GM23338 (cell line): Measurements from ENCODE around the gene JDP2. TPM values are rescaled to one million over a fixed set of nuclear protein-coding genes. Genes with fewer than 3 reads are reported as not detected.

ENCODE experiments used
- ATAC-seq: fragments of 200-7000 bp; cut with Tn5 transposase; 3 replicates; pipeline ENCODE4 v1.9.1; 2020
- DNase-seq: peaks from one replicate; pipeline ENCODE4 v3.0.0-alpha.2; 2015; ENCODE audit warnings: low spot score
- H2AFZ ChIP-seq: fragments of 200-600 bp; sonication (generic); 2 replicates; pipeline ENCODE4 v1.8.0; 2016; ENCODE audit warnings: antibody characterized with exemption, mild to moderate bottlenecking, moderate library complexity
- H3F3A ChIP-seq: fragments of 200-600 bp; sonication (generic); replicated peaks from 2 replicates; pipeline ENCODE4 v1.8.0; 2017; ENCODE audit warnings: antibody characterized with exemption, mixed run types, low read depth
- H3K27ac ChIP-seq: fragments of 200-600 bp; sonication (generic); 2 replicates; pipeline ENCODE4 v1.6.1; 2016; ENCODE audit warnings: low read depth
- H3K27me3 ChIP-seq: fragments of 200-600 bp; sonication (generic); 2 replicates; pipeline ENCODE4 v1.8.0; 2016; ENCODE audit warnings: mild to moderate bottlenecking, mixed run types, moderate library complexity; ENCODE audit not compliant: insufficient read depth
- H3K36me3 ChIP-seq: fragments of 200-600 bp; sonication (generic); 2 replicates; pipeline ENCODE4 v1.8.0; 2016; ENCODE audit warnings: mild to moderate bottlenecking; ENCODE audit not compliant: insufficient read depth
- H3K4me1 ChIP-seq: fragments of 200-600 bp; sonication (generic); 2 replicates; pipeline ENCODE4 v1.8.0; 2016; ENCODE audit warnings: mild to moderate bottlenecking, moderate library complexity; ENCODE audit not compliant: insufficient read depth
- H3K4me2 ChIP-seq: fragments of 200-600 bp; sonication (generic); 2 replicates; pipeline ENCODE4 v1.7.1; 2017; ENCODE audit warnings: mixed run types
- H3K4me3 ChIP-seq: fragments of 200-600 bp; sonication (generic); 2 replicates; pipeline ENCODE4 v1.6.1; 2016; ENCODE audit warnings: mixed run types
- H3K79me2 ChIP-seq: fragments of 200-600 bp; sonication (generic); replicated peaks from 2 replicates; pipeline ENCODE4 v1.8.0; 2017; ENCODE audit warnings: mild to moderate bottlenecking; ENCODE audit not compliant: insufficient read depth
- H3K9me2 ChIP-seq: fragments of 200-600 bp; sonication (generic); 2 replicates; pipeline ENCODE4 v1.8.0; 2017; ENCODE audit not compliant: insufficient read depth
- H4K20me1 ChIP-seq: fragments of 200-600 bp; sonication (generic); replicated peaks from 2 replicates; pipeline ENCODE4 v1.8.0; 2017; ENCODE audit warnings: mild to moderate bottlenecking; ENCODE audit not compliant: insufficient read depth
- H3K27ac Mint-ChIP-seq: 2 replicates; pipeline ENCODE4 v1.8.0; 2020; ENCODE audit warnings: inconsistent platforms, mild to moderate bottlenecking, moderate library complexity, mixed read lengths
- H3K27me3 Mint-ChIP-seq: 3 replicates; pipeline ENCODE4 v1.8.0; 2022; ENCODE audit warnings: low read depth, mild to moderate bottlenecking, moderate library complexity, mixed read lengths, inconsistent platforms; ENCODE audit not compliant: insufficient read depth, poor library complexity
- H3K36me3 Mint-ChIP-seq: 3 replicates; pipeline ENCODE4 v1.8.0; 2021; ENCODE audit warnings: low read depth, mild to moderate bottlenecking, inconsistent platforms, moderate library complexity, mixed read lengths
- H3K4me1 Mint-ChIP-seq: 3 replicates; pipeline ENCODE4 v1.8.0; 2020; ENCODE audit warnings: mild to moderate bottlenecking, inconsistent platforms, mixed read lengths
- H3K4me3 Mint-ChIP-seq: 3 replicates; pipeline ENCODE4 v1.8.0; 2021; ENCODE audit warnings: moderate library complexity, mild to moderate bottlenecking, inconsistent platforms, mixed read lengths
- H3K9me3 Mint-ChIP-seq: 3 replicates; pipeline ENCODE4 v1.8.0; 2020; ENCODE audit warnings: moderate library complexity, mild to moderate bottlenecking, inconsistent platforms, mixed read lengths
- CREB1 ChIP-seq: fragments of 250-450 bp; sonication (Bioruptor Pico); IDR thresholded peaks from 2 replicates; pipeline ENCODE4 v1.5.0; 2020; ENCODE audit warnings: low read depth, mild to moderate bottlenecking, moderate library complexity
- ETS1 ChIP-seq: IDR thresholded peaks from 2 replicates; pipeline ENCODE4 v1.6.1; 2016; ENCODE audit warnings: antibody characterized with exemption
- EZH2 ChIP-seq: fragments of 200-600 bp; sonication (generic); IDR thresholded peaks from one replicate; pipeline ENCODE4 v1.8.0; 2017; ENCODE audit warnings: antibody characterized with exemption, mild to moderate bottlenecking, low read depth; ENCODE audit not compliant: unreplicated experiment
- EZH2phosphoT487 ChIP-seq: fragments of 200-600 bp; sonication (generic); IDR thresholded peaks from one replicate; pipeline ENCODE4 v1.8.1; 2018; ENCODE audit warnings: antibody characterized with exemption; ENCODE audit not compliant: unreplicated experiment
- JUNB ChIP-seq: IDR thresholded peaks from one replicate; pipeline ENCODE4 v1.6.1; 2016; ENCODE audit warnings: antibody characterized with exemption; ENCODE audit not compliant: unreplicated experiment
- NANOG ChIP-seq: IDR thresholded peaks from 2 replicates; pipeline ENCODE4 v1.6.1; 2016; ENCODE audit warnings: antibody characterized with exemption, borderline replicate concordance
- POLR2AphosphoS5 ChIP-seq: IDR thresholded peaks from 2 replicates; pipeline ENCODE4 v1.6.1; 2016; ENCODE audit warnings: antibody characterized with exemption, low read depth
- REST ChIP-seq: IDR thresholded peaks from one replicate; pipeline ENCODE4 v1.6.1; 2018; ENCODE audit warnings: antibody characterized with exemption; ENCODE audit not compliant: unreplicated experiment
- ZNF114 ChIP-seq: fragments of 250-450 bp; sonication (Bioruptor Pico); IDR thresholded peaks from 2 replicates; pipeline ENCODE4 v1.5.0; 2020; ENCODE audit warnings: mild to moderate bottlenecking, moderate library complexity
- ZNF331 ChIP-seq: fragments of 250-450 bp; sonication (Bioruptor Pico); IDR thresholded peaks from 2 replicates; pipeline ENCODE4 v1.5.0; 2020; ENCODE audit warnings: low read depth, mild to moderate bottlenecking, moderate library complexity
- polyA plus RNA-seq: library from polyadenylated mRNA; unstranded; fragments of >200 nt; fragmentation: Nextera tagmentation; extraction: Ambion mirVana; gene quantifications from 2 replicates; pipeline ENCODE4 v1.2.1, GENCODE V29; 2016
- total RNA-seq: library from RNA; depleted of rRNA; stranded (reverse); fragments of >200 nt; shearing (Covaris generic); gene quantifications from 2 replicates; pipeline ENCODE4 v1.2.3, GENCODE V29; 2014

JDP2 gene
- total and polyA plus RNA-seq, 2 experiments from 2014 or later = 12.5 to 38.9 TPM

- H4K20me1 ChIP-seq = no peaks in the 10 kb centered on the region
- Mint-ChIP-seq H3K27ac (no peak overlapping the region), H3K4me1 (peaks cover 11% of the 10 kb centered on the region), H3K4me3 (no peak overlapping the region), H3K9me3 (peaks cover 6% of the 10 kb centered on the region; the same call in 2 of the 3 replicates), H3K36me3 (peaks cover 3% of the 10 kb centered on the region; the same call in 1 of the 3 replicates), H3K27me3 (peaks cover 4% of the 10 kb centered on the region)
- no peak overlapping the region for H2AFZ ChIP-seq
- DNase-seq (no peak), ATAC-seq (no peak)
- no peaks in the 10 kb centered on the region for H3K36me3 ChIP-seq
- H3K4me3 ChIP-seq = no peak overlapping the region
- no peak overlapping the region for H3K27ac ChIP-seq
- TF ChIP-seq JUNB = no peak
- TF ChIP-seq POLR2AphosphoS5 = no peak
- no peaks in the 10 kb centered on the region; the same call in 1 of the 2 replicates for H3K9me2 ChIP-seq
- peaks cover 1% of the 10 kb centered on the region; the same call in 1 of the 2 replicates for H3F3A ChIP-seq
- no peaks in the 10 kb centered on the region for H3K27me3 ChIP-seq
- no peaks in the 10 kb centered on the region for H3K79me2 ChIP-seq
- H3K4me2 ChIP-seq = no peak overlapping the region
- peaks cover 6% of the 10 kb centered on the region for H3K4me1 ChIP-seq
These were observed 57.0 kb downstream of the JDP2 start for GRCh38 chr14:75484711-75485429.

GRCh38 chr14:75486318-75486717, 58.5 kb downstream of the JDP2 start:
- no peaks in the 10 kb centered on the region for H3K36me3 ChIP-seq
- H3K79me2 ChIP-seq = no peaks in the 10 kb centered on the region
- Mint-ChIP-seq H3K27ac (no peak overlapping the region), H3K36me3 (peaks cover 1% of the 10 kb centered on the region; the same call in 1 of the 3 replicates), H3K9me3 (peaks cover 4% of the 10 kb centered on the region; the same call in 2 of the 3 replicates), H3K27me3 (peaks cover 4% of the 10 kb centered on the region), H3K4me3 (no peak overlapping the region; the same call in 2 of the 3 replicates), H3K4me1 (no peaks in the 10 kb centered on the region)
- H3K9me2 ChIP-seq = no peaks in the 10 kb centered on the region; the same call in 1 of the 2 replicates
- no peaks in the 10 kb centered on the region for H3K27me3 ChIP-seq
- H3F3A ChIP-seq = no peaks in the 10 kb centered on the region
- DNase-seq (no peak), ATAC-seq (no peak)
- H3K4me2 ChIP-seq = no peak overlapping the region
- no peak overlapping the region for H3K27ac ChIP-seq
- H3K4me3 ChIP-seq = no peak overlapping the region
- TF ChIP-seq CREB1 (no peak), REST (no peak), ZNF331 (CRISPR knock-in tag) (no peak), EZH2phosphoT487 (no peak), POLR2AphosphoS5 (no peak), NANOG (no peak), ETS1 (no peak), ZNF114 (CRISPR knock-in tag) (no peak), EZH2 (no peak)
- no peak overlapping the region for H2AFZ ChIP-seq
- H4K20me1 ChIP-seq = no peaks in the 10 kb centered on the region
- H3K4me1 ChIP-seq = no peaks in the 10 kb centered on the region
